Thyroid gland (tissue), 4 donors: Measurements from ENCODE around the gene AK9.

Experiments
- POLR2A ChIP-seq, 2 donors: fragments of 450-650 bp; IDR thresholded peaks; one replicate each; pipeline ENCODE4 v1.6.1; 2017; ENCODE audit warnings: antibody characterized with exemption in 2 of 2, mild to moderate bottlenecking in 2 of 2, moderate library complexity in 1 of 2
- TF ChIP-seq, protein P1 (sequence below), 6 experiments: fragments of 200-600 bp in 3 of 6; fragments of 450-650 bp in 3 of 6; sonication (generic) in 3 of 6; IDR thresholded peaks; one replicate each; pipeline ENCODE4 v1.5.1; 2016 to 2019; ENCODE audit warnings: antibody characterized with exemption in 6 of 6, mild to moderate bottlenecking in 2 of 6, inconsistent platforms in 1 of 6, moderate library complexity in 1 of 6

DNA sequence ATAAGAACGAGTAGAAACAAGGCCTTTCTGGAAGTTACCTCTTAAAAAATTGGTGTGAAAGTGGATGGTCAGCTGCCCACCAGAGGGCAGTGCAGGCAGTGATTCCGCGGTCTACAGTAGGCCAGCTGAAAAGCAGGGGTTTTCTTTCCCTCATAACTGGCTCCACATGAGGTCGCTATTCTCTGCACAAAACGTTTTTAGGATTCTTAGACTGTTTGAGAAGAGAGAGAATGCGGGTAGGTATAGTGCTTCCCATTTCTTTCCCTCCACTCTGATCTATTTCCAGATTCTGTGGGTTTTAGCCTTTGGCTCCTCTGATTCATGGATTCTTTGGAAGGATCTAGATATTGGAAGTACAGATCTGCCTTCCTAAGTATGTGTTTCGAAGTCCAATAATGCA is 14.3 kb upstream of the AK9 start:
- TF ChIP-seq, protein P1, sequence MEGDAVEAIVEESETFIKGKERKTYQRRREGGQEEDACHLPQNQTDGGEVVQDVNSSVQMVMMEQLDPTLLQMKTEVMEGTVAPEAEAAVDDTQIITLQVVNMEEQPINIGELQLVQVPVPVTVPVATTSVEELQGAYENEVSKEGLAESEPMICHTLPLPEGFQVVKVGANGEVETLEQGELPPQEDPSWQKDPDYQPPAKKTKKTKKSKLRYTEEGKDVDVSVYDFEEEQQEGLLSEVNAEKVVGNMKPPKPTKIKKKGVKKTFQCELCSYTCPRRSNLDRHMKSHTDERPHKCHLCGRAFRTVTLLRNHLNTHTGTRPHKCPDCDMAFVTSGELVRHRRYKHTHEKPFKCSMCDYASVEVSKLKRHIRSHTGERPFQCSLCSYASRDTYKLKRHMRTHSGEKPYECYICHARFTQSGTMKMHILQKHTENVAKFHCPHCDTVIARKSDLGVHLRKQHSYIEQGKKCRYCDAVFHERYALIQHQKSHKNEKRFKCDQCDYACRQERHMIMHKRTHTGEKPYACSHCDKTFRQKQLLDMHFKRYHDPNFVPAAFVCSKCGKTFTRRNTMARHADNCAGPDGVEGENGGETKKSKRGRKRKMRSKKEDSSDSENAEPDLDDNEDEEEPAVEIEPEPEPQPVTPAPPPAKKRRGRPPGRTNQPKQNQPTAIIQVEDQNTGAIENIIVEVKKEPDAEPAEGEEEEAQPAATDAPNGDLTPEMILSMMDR (IDR thresholded peaks at IDR 0.05), result peak; percentile 89 to 100 (median 94)
- TF ChIP-seq POLR2A (IDR thresholded peaks at IDR 0.05), result no peak
